ENCODE results near the gene RPL27. TPM values are rescaled to one million over a fixed set of nuclear protein-coding genes. Genes with fewer than 3 reads are reported as not detected.

RPL27 gene
- total and polyA plus RNA-seq, 2 donors (not counting 3 experiments of a cell fraction or from before 2014, with no cell fraction given) = 1,014 to 2,467 TPM

GRCh38 chr17:43014649-43015542 lies 16.7 kb downstream of the RPL27 start:
- no peak overlapping the region for H3K4me3 ChIP-seq (replicated peaks in 1 of 3; ENCODE audit: insufficient read depth in 1 of 3, low read depth in 1 of 3, low read length in 3 of 3)
- no peak overlapping the region for H2AFZ ChIP-seq (ENCODE audit: low read depth, low read length)
- H3K9me3 ChIP-seq (replicated peaks; ENCODE audit: control insufficient read depth, insufficient read depth, low read length) = no peaks in the 10 kb centered on the region
- H4K20me1 ChIP-seq (replicated peaks; ENCODE audit: control insufficient read depth, extremely low read depth, insufficient read depth, low read length) = no peaks in the 10 kb centered on the region
- dilution Hi-C loops (cut with MboI; ENCODE audit: extremely low pct_ligation_motif_present, low sequenced_read_pairs) = no loop called here
- TF ChIP-seq MAX (IDR thresholded peaks at IDR 0.05; ENCODE audit: insufficient read depth, insufficient read length) = no peak
- peak; percentile 9 for TF ChIP-seq POLR2AphosphoS5 (IDR thresholded peaks at IDR 0.05; ENCODE audit: insufficient read depth, low read depth, low read length)
- no peak for TF ChIP-seq JUN (IDR thresholded peaks at IDR 0.05; ENCODE audit: borderline replicate concordance, insufficient read depth, insufficient read length, low read depth)
- TF ChIP-seq MYC (IDR thresholded peaks at IDR 0.05; ENCODE audit: low read depth, low read length) = no peak
- peaks cover 3 to 34% of the 10 kb centered on the region in 2 experiments for H3K36me3 ChIP-seq (ENCODE audit: control insufficient read depth in 2 of 2, extremely low read depth in 1 of 2, insufficient read depth in 2 of 2, low read length in 2 of 2)
- H3K4me2 ChIP-seq (ENCODE audit: insufficient read depth, low read length) = no peak overlapping the region
- DNase-seq (ENCODE audit: low read depth, low spot score) (no peak), FAIRE-seq (no peak)
- H3K9ac ChIP-seq (replicated peaks; ENCODE audit: extremely low read depth, insufficient read depth, low read length) = no peak overlapping the region
- ChIA-PET POLR2A (no interaction called here), CTCF (interaction anchor here (1.3 kb wide), 1 partner anchor 9 kb away, joined by 6 read pairs; the partner anchor contains the start of gene IFI35)
- peaks cover 22% of the 10 kb centered on the region for H3K79me2 ChIP-seq (ENCODE audit: control insufficient read depth, insufficient read depth, low read length)
- intact Hi-C loops (cut with micrococcal nuclease) = no loop called here
- peak overlapping the region; percentile 14 for H3K27ac ChIP-seq (ENCODE audit: insufficient read depth, low read depth, low read length)
- no peaks in the 10 kb centered on the region for H3K9me1 ChIP-seq (replicated peaks; ENCODE audit: control insufficient read depth, extremely low read depth, insufficient read depth, low read length)
- BruUV-seq (replicated peaks) = TSS peak; percentile 49
- peaks cover 30% of the 10 kb centered on the region for H3K4me1 ChIP-seq (ENCODE audit: control insufficient read depth, extremely low read depth, insufficient read depth, low read length)
- H3K27me3 ChIP-seq (ENCODE audit: control insufficient read depth in 2 of 2, insufficient read depth in 2 of 2, low read length in 2 of 2) = no peaks in the 10 kb centered on the region

GRCh38 chr17:43015579-43015978 lies 17.4 kb downstream of the RPL27 start:
- peaks cover 26% of the 10 kb centered on the region for H3K79me2 ChIP-seq (ENCODE audit: control insufficient read depth, insufficient read depth, low read length)
- FAIRE-seq (peak; percentile 77), DNase-seq (ENCODE audit: low read depth, low spot score) (peak; percentile 44)
- H3K36me3 ChIP-seq (ENCODE audit: control insufficient read depth in 2 of 2, extremely low read depth in 1 of 2, insufficient read depth in 2 of 2, low read length in 2 of 2) = peaks cover 3 to 34% of the 10 kb centered on the region in 2 experiments
- H3K9me3 ChIP-seq (replicated peaks; ENCODE audit: control insufficient read depth, insufficient read depth, low read length) = no peaks in the 10 kb centered on the region
- H4K20me1 ChIP-seq (replicated peaks; ENCODE audit: control insufficient read depth, extremely low read depth, insufficient read depth, low read length) = no peaks in the 10 kb centered on the region
- BruUV-seq (replicated peaks) = no TSS peak
- H3K9me1 ChIP-seq (replicated peaks; ENCODE audit: control insufficient read depth, extremely low read depth, insufficient read depth, low read length) = no peaks in the 10 kb centered on the region
- peak overlapping the region; percentile 14 for H3K27ac ChIP-seq (ENCODE audit: insufficient read depth, low read depth, low read length)
- ChIA-PET POLR2A (no interaction called here), CTCF (interaction anchor here (1.3 kb wide), 1 partner anchor 9 kb away, joined by 6 read pairs; the partner anchor contains the start of gene IFI35)
- no peak overlapping the region for H2AFZ ChIP-seq (ENCODE audit: low read depth, low read length)
- H3K9ac ChIP-seq (replicated peaks; ENCODE audit: extremely low read depth, insufficient read depth, low read length) = no peak overlapping the region
- H3K4me2 ChIP-seq (ENCODE audit: insufficient read depth, low read length) = no peak overlapping the region
- H3K27me3 ChIP-seq (ENCODE audit: control insufficient read depth in 2 of 2, insufficient read depth in 2 of 2, low read length in 2 of 2) = no peaks in the 10 kb centered on the region
- TF ChIP-seq POLR2A (IDR thresholded peaks at IDR 0.05; ENCODE audit: low read depth, low read length) (peak; percentile 30), EZH2 (IDR thresholded peaks at IDR 0.05; ENCODE audit: borderline replicate concordance, low read depth, low read length, severe bottlenecking) (no peak), FOS (IDR thresholded peaks at IDR 0.05; ENCODE audit: borderline replicate concordance, insufficient read depth, low read length) (no peak), POLR2AphosphoS5 (IDR thresholded peaks at IDR 0.05; ENCODE audit: insufficient read depth, low read depth, low read length) (peak; percentile 51), MAX (IDR thresholded peaks at IDR 0.05; ENCODE audit: insufficient read depth, insufficient read length) (no peak), GATA2 (IDR thresholded peaks at IDR 0.05; ENCODE audit: insufficient read depth, insufficient read length, low read depth, low read length) (no peak)
- intact Hi-C loops (cut with micrococcal nuclease) (no loop called here), dilution Hi-C loops (cut with MboI; ENCODE audit: extremely low pct_ligation_motif_present, low sequenced_read_pairs) (no loop called here)
- no peak overlapping the region for H3K4me3 ChIP-seq (replicated peaks in 1 of 3; ENCODE audit: insufficient read depth in 1 of 3, low read depth in 1 of 3, low read length in 3 of 3)
- peaks cover 37% of the 10 kb centered on the region for H3K4me1 ChIP-seq (ENCODE audit: control insufficient read depth, extremely low read depth, insufficient read depth, low read length)

All from endothelial cell of umbilical vein (primary cell).